HAP-1 (cell line): ENCODE measurements around the gene PSKH1.

Experiments used
- DNase-seq, 2 experiments: peaks; one replicate each; pipeline ENCODE4 v3.0.0-alpha.2; 2016 to 2020; ENCODE audit warnings: low spot score in 2 of 2
- H3K27me3 ChIP-seq: fragments of 250-450 bp; sonication (Bioruptor Pico); 2 replicates; pipeline ENCODE4 v1.5.1; 2020; ENCODE audit warnings: low read depth, mild to moderate bottlenecking, moderate library complexity
- H3K36me3 ChIP-seq: fragments of 250-450 bp; sonication (Bioruptor Pico); replicated peaks from 2 replicates; pipeline ENCODE4 v1.5.1; 2020; ENCODE audit warnings: mild to moderate bottlenecking
- H3K4me1 ChIP-seq: fragments of 250-450 bp; sonication (Bioruptor Pico); 2 replicates; pipeline ENCODE4 v1.5.1; 2020; ENCODE audit warnings: mild to moderate bottlenecking
- H3K4me3 ChIP-seq: fragments of 250-450 bp; sonication (Bioruptor Pico); 2 replicates; pipeline ENCODE4 v1.5.1; 2020; ENCODE audit warnings: mild to moderate bottlenecking, moderate library complexity
- H3K9me3 ChIP-seq: fragments of 250-450 bp; sonication (Bioruptor Pico); 2 replicates; pipeline ENCODE4 v1.5.1; 2020; ENCODE audit warnings: mild to moderate bottlenecking, moderate library complexity
- in situ Hi-C: fragments of 300-500 bp; cut with MboI; formaldehyde crosslinking; loops from 3 replicates; pipeline ENCODE4 v1.14.3; 2020; ENCODE audit warnings: low sequenced_read_pairs, inconsistent platforms, mixed read lengths

PSKH1 gene

DNA sequence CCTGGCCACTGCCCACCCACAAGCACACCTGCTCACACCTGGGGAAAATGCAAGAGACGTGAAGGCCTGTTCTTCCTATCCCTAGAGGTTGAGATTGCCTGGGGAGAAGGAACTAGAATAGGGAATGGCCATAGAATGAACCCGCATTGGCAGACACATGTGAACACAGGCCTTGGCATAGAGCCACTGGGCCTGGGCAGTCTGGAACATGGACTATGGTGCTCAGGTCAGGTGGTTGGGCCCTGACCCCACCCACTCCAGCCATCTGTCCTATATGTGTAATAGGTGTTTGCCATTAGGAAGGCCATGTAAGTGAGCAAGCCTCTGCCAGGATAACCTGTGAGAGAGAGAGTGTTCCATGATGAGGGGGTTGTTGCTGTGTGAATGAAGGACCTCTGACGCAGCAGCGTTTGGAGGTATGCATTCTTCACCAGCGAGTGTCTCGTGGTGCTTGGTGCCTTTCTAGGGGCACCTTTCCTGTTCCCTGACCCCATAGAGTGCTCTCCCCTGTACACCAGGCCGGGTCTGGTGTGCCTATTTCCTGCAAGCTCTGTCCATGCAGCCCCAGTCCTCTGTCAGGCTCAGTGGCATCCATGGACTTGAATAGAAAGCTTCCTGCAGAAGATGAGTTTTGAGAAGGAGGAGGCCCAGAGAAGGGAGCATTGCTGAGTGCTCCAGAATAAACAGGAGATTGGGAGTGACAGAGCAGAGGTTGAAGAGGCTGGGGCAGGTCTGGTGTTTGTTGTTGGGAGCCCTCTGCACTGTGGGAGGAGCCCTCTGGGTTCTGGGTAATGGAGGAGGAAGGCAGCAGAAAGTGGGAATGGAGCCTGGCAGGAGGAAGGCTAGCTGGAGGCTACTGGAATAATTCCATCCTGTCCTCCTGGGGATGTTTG is 23.0 kb downstream of the PSKH1 start:
- no peak for DNase-seq
- Histone ChIP-seq H3K4me1 (no peaks in the 10 kb centered on the region), H3K36me3 (peaks cover 6% of the 10 kb centered on the region; the same call in 1 of the 2 replicates), H3K4me3 (no peak overlapping the region), H3K9me3 (no peaks in the 10 kb centered on the region), H3K27me3 (no peaks in the 10 kb centered on the region)
- in situ Hi-C loops, result no loop called here

DNA sequence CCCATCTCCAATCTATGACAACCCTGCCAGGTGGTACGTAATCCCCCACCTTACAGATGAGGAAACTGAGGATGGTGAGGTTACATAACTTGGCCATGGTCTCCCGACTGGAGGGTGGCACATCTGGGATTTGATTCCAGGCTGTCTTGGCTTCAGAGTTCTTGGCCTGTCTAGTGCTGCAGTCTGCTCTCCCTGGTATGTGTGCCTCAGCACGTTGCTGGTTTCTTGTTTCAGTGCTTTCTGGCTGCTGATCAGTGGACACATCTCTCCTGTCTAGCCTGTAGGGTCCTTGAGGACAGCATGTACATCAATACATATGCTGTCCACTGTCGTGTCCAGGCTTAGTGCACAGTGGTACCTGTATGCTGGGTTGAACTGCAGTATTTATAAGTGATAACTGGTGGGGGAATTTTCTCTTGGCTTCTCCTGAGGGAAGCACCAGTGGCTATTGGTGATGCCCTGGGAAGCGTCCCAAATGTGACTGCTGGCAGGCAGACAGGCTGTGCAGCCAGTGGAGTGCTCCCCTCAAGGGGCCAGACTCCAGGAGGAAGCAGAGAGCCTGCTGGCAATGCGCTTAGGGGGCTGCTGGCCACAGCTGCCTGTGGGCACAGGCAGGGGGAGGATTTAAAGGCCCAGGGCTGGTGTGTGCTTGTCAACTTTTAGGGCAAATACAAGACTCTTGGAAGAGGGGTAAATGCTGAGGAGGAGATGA is 24.2 kb downstream of the PSKH1 start:
- in situ Hi-C loops, result no loop called here
- DNase-seq, result no peak
- Histone ChIP-seq H3K36me3 (peaks cover 2% of the 10 kb centered on the region; the same call in 1 of the 2 replicates), H3K9me3 (no peaks in the 10 kb centered on the region), H3K27me3 (no peaks in the 10 kb centered on the region), H3K4me3 (no peak overlapping the region), H3K4me1 (no peaks in the 10 kb centered on the region)

- no peak for DNase-seq
- H3K9me3 ChIP-seq, result no peaks in the 10 kb centered on the region
- no peaks in the 10 kb centered on the region for H3K27me3 ChIP-seq
- H3K4me3 ChIP-seq, result no peak overlapping the region
- H3K4me1 ChIP-seq, result no peaks in the 10 kb centered on the region
- H3K36me3 ChIP-seq, result peaks cover 2% of the 10 kb centered on the region; the same call in 1 of the 2 replicates
- in situ Hi-C loops, result no loop called here
Observed at GRCh38 chr16:67917852-67918236, 24.8 kb downstream of the PSKH1 start.

DNA sequence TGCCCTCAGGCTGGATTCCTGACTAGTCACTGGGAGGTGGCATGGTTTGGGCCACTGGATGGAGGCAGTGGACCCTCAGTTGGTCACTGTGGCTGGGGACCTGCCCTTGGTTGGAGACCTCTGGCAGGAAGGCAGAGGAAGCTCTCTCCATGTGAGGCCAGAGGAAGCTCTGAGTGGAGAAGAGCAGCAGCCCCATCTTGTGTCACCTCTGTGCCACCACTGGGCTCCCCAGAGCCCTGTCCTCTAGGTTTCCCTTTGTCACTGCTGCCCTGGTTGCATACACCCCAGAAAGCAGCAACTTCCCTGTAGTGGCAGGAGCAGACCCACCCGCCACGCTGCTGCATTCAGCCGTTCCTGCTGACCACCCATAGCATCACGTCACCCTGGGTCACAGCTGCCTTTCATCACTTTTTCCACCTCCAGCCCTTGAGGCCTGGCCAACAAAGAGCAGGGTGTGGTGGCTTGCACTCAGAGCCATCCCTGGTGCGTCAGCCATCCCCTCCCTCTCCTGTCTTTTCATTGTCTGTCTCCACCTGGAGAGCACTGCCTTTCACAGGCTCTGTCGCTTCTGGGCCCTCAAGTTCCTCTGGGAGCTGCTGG is 26.7 kb downstream of the PSKH1 start:
- Histone ChIP-seq H3K9me3 (no peaks in the 10 kb centered on the region), H3K36me3 (peaks cover 10% of the 10 kb centered on the region), H3K4me3 (no peak overlapping the region), H3K27me3 (no peaks in the 10 kb centered on the region), H3K4me1 (no peaks in the 10 kb centered on the region)
- no peak for DNase-seq
- in situ Hi-C loops, result no loop called here

DNA sequence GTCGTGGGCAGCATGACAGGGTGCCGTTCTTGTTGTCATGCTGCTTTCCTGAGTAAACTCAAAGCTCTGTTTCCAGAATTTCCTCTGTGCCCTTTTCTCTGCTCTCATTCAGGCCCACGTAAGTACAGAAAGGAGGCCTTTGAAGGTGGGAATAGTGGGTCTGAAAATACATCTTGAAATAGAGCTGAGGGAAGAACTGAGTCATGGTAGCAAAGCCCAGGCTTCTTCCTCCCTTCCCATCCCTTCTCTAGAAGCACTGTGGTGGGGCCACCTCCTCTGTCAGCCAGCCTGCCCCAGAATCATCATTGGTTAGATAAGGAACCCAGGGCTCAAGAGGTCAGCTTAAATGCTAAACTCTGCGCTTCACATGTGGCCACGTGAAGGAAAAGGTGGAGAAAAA is 29.2 kb downstream of the PSKH1 start:
- in situ Hi-C loops, result no loop called here
- DNase-seq, result no peak
- Histone ChIP-seq H3K36me3 (peaks cover 10% of the 10 kb centered on the region), H3K4me3 (no peak overlapping the region), H3K27me3 (no peaks in the 10 kb centered on the region), H3K9me3 (no peaks in the 10 kb centered on the region), H3K4me1 (no peaks in the 10 kb centered on the region)

DNA sequence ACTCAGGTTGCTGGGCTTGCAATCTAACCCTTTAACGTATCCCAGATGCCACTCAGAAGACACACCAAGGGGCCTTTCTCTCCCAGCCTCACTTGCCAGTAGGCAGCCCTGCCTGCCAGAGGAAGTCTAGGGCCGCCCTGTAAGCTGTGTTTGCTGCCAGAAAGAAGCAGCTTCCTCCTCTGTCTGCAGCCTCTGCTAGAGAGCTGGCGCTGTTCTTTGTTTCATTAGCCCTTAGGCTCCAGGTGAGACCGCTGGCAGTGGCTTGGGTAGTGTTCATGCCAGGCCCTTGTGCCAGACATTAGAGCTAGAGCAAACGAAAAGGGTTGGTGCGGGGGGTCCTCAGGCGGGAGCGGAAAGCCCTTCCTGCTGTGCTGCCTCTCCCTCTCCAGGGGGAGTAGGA is 29.7 kb downstream of the PSKH1 start:
- in situ Hi-C loops, result no loop called here
- H3K9me3 ChIP-seq, result no peaks in the 10 kb centered on the region
- no peak for DNase-seq
- H3K36me3 ChIP-seq, result peaks cover 13% of the 10 kb centered on the region
- H3K27me3 ChIP-seq, result no peaks in the 10 kb centered on the region
- H3K4me1 ChIP-seq, result no peaks in the 10 kb centered on the region
- no peak overlapping the region for H3K4me3 ChIP-seq

- Histone ChIP-seq H3K27me3 (no peaks in the 10 kb centered on the region), H3K9me3 (no peaks in the 10 kb centered on the region), H3K4me3 (no peak overlapping the region), H3K4me1 (no peaks in the 10 kb centered on the region), H3K36me3 (peaks cover 17% of the 10 kb centered on the region)
- in situ Hi-C loops, result no loop called here
- DNase-seq, result no peak
Observed at GRCh38 chr16:67923414-67924116, 30.5 kb downstream of the PSKH1 start.

GRCh38 chr16:67924140-67924906 is 31.3 kb downstream of the PSKH1 start:
- H3K36me3 ChIP-seq, result peaks cover 22% of the 10 kb centered on the region
- no peak for DNase-seq
- H3K4me1 ChIP-seq, result no peaks in the 10 kb centered on the region
- no peaks in the 10 kb centered on the region for H3K9me3 ChIP-seq
- no peak overlapping the region for H3K4me3 ChIP-seq
- H3K27me3 ChIP-seq, result no peaks in the 10 kb centered on the region
- in situ Hi-C loops, result no loop called here

DNA sequence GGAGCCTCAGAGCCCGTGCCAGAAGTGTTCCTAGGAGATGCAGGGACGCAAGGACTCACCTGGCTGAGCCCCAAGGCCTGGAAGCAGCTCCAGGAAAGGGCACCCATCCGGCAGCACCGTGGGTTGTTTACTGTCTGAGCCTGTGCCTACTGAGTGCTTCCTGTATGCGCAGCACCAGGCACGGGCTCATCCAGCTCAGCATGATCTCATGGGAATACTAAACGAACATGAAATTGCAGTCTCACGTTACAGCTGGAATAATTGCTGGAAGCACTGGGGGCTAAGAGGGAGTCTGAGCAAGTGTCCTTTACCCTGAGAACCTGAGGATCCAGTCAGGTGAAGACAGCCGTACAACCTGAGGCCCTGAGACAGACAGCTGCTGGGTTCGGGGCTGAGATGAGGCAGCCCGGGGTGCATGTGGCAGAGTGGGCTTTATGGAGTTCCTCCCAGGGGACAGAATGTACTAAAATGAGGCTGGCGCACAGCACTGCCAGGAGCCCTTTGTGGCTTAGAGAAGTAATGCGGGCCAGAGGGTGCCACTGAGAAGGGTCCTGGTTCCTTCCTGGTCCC is 33.2 kb downstream of the PSKH1 start:
- Histone ChIP-seq H3K4me3 (no peak overlapping the region), H3K9me3 (no peaks in the 10 kb centered on the region), H3K27me3 (no peaks in the 10 kb centered on the region), H3K36me3 (peaks cover 25% of the 10 kb centered on the region), H3K4me1 (no peaks in the 10 kb centered on the region)
- no peak for DNase-seq
- in situ Hi-C loops, result loop anchor here (5.0 kb wide), 1 partner anchor 259 kb away; the partner anchor contains the start of genes C16orf86 and ENKD1

DNA sequence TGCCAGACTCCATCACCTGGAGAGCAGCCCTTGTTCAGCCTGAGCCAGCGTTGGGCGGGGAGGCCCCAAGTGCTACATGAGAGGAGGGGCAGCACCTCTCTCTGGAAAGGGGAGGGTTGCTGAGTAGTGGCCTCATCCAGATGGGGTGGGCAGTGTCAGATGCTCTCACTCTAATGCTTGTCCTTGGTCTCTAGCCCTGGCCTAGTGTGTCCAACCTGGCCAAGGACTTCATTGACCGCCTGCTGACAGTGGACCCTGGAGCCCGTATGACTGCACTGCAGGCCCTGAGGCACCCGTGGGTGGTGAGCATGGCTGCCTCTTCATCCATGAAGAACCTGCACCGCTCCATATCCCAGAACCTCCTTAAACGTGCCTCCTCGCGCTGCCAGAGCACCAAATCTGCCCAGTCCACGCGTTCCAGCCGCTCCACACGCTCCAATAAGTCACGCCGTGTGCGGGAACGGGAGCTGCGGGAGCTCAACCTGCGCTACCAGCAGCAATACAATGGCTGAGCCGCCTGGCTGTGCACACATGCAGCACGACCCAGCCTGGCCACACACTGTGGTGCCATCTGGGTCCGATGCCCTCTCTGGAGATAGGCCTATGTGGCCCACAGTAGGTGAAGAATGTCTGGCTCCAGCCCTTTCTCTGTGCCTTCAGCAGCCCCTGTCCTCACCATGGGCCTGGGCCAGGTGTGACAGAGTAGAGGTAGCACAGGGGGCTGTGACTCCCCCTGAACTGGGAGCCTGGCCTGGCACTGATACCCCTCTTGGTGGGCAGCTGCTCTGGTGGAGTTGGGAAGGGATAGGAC is 34.3 kb downstream of the PSKH1 start:
- Histone ChIP-seq H3K9me3 (no peaks in the 10 kb centered on the region), H3K4me1 (no peaks in the 10 kb centered on the region), H3K27me3 (no peaks in the 10 kb centered on the region), H3K36me3 (peaks cover 25% of the 10 kb centered on the region), H3K4me3 (no peak overlapping the region)
- DNase-seq, result no peak
- in situ Hi-C loops, result loop anchor here (5.0 kb wide), 1 partner anchor 260 kb away; the partner anchor contains the start of genes C16orf86 and ENKD1

DNA sequence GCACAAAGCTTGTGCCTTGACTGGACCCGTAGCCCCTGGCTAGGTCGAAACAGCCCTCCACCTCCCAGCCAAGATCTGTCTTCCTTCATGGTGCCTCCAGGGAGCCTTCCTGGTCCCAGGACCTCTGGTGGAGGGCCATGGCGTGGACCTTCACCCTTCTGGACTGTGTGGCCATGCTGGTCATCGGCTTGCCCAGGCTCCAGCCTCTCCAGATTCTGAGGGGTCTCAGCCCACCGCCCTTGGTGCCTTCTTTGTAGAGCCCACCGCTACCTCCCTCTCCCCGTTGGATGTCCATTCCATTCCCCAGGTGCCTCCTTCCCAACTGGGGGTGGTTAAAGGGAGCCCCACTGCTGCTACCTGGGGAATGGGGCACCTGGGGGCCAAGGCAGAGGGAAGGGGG is 35.1 kb downstream of the PSKH1 start:
- H3K27me3 ChIP-seq, result no peaks in the 10 kb centered on the region
- DNase-seq, result no peak
- H3K36me3 ChIP-seq, result peaks cover 26% of the 10 kb centered on the region
- in situ Hi-C loops, result loop anchor here (5.0 kb wide), 1 partner anchor 261 kb away; the partner anchor contains the start of genes C16orf86 and ENKD1
- no peak overlapping the region for H3K4me3 ChIP-seq
- H3K9me3 ChIP-seq, result no peaks in the 10 kb centered on the region
- no peaks in the 10 kb centered on the region for H3K4me1 ChIP-seq
